Measurements from ENCODE around the gene JOSD2.

Gene JOSD2

DNA sequence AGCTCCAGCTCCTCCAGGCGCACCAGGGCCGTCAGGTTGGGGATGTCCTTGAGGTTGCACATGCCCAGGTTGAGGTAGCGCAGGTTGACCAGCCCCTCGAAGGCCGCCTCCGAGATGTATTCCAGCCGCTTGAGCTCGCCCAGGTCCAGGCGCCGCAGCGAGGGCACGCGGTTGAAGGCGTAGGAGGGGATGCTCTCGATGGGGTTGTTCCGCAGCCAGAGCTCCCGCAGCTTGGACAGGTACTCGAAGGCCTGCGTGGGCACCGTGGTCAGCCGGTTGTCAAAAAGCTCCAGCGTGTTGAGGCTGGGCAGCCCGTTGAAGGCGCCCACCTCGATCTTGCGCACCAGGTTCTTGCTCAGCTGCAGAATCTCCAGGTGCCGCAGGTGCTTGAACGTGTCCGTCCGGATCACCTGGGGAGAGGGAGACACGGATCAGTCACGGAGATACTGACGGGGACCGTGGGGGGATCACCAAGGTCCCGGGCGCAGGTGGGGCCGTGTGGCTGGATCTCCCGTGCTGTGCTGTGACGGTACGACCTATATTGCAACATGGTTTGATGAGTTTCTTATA lies 8.1 kb upstream of the JOSD2 start:
- TF ChIP-seq, protein P1, sequence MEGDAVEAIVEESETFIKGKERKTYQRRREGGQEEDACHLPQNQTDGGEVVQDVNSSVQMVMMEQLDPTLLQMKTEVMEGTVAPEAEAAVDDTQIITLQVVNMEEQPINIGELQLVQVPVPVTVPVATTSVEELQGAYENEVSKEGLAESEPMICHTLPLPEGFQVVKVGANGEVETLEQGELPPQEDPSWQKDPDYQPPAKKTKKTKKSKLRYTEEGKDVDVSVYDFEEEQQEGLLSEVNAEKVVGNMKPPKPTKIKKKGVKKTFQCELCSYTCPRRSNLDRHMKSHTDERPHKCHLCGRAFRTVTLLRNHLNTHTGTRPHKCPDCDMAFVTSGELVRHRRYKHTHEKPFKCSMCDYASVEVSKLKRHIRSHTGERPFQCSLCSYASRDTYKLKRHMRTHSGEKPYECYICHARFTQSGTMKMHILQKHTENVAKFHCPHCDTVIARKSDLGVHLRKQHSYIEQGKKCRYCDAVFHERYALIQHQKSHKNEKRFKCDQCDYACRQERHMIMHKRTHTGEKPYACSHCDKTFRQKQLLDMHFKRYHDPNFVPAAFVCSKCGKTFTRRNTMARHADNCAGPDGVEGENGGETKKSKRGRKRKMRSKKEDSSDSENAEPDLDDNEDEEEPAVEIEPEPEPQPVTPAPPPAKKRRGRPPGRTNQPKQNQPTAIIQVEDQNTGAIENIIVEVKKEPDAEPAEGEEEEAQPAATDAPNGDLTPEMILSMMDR (IDR thresholded peaks at IDR 0.05): no peak
- no peak overlapping the region for H3K4me2 ChIP-seq (ENCODE audit: low read length)
- no peaks in the 10 kb centered on the region for H3K36me3 ChIP-seq (ENCODE audit: control insufficient read depth, insufficient read depth, low read length)
- no peaks in the 10 kb centered on the region for H3K79me2 ChIP-seq
- no peaks in the 10 kb centered on the region for H3K9me3 ChIP-seq (ENCODE audit: control insufficient read depth, low read length)
- no peak overlapping the region for H3K4me3 ChIP-seq (ENCODE audit: low read depth, low read length)
- H3K4me1 ChIP-seq: peaks cover 3% of the 10 kb centered on the region
- H3K27me3 ChIP-seq (ENCODE audit: control insufficient read depth, insufficient read depth, low read length): no peaks in the 10 kb centered on the region
- H3K9ac ChIP-seq: no peak overlapping the region
- H2AFZ ChIP-seq: no peak overlapping the region
- no peak overlapping the region for H3K27ac ChIP-seq

DNA sequence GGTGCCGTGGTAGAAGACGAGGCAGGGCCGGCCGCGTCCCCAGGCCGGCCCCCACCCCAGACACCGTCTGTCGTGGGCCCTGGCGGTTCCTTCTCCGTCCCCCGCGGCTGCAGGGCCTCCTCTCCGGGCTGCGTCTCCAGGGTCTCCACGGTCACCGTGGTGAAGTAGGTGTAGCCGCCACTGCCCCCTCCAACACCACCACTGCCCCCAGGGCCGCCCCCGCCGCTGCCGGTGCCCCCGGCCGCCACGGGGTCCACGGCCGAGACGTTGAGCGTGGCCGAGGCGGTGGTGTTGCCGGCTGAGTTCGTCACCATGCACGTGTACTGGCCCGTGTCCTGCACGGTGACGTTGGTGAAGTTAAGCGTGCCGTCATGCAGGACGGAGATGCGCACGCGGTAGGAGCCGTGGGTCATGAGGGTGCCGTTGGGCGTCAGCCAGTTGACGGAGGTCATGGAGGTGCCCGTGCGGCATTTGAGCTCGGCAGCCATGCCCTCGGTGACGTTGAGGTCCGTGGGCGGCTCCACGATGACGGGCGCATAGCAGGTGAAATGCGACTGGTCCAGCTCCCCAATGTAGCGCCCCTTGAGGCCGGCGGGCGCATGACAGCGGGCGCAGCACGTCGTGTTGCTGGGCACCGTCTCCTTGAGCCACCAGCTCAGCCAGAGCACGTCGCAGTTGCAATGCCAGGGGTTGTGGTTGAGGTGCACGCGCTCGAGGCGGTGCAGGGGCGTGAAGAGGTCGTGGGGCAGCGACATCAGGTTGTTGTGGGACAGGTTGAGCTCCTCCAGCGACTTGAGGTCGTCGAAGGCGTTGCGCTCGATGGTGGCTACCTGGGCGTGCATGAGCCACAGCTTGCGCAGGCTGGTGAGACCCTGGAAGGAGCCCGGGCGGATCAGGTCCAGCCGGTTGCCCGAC lies 7.4 kb upstream of the JOSD2 start:
- no peak overlapping the region for H3K27ac ChIP-seq
- TF ChIP-seq, protein P1 (IDR thresholded peaks at IDR 0.05): no peak

DNA sequence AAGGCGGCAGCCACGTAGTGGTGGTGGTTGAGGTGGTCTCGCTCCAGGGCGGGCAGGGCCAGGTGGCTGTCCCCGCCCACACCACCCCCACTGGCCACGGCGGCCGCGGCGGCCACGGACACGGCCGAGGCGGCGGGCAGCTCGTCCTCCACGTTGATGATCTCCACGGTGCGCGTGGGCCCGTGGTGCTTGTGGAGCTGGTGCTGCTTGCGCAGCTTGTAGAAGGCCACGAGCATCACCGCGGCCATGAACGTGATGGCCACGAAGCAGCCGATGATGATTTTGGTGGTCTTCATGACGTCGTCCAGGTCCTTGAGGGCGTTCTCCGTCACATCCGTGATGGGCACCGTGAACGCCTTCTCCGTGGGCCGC lies 6.7 kb upstream of the JOSD2 start:
- Histone ChIP-seq H3K79me2 (no peaks in the 10 kb centered on the region), H3K36me3 (ENCODE audit: control insufficient read depth, insufficient read depth, low read length) (no peaks in the 10 kb centered on the region), H3K4me2 (ENCODE audit: low read length) (no peak overlapping the region), H3K4me1 (peaks cover 7% of the 10 kb centered on the region), H3K9me3 (ENCODE audit: control insufficient read depth, low read length) (no peaks in the 10 kb centered on the region), H2AFZ (no peak overlapping the region), H3K27ac (no peak overlapping the region), H3K4me3 (ENCODE audit: low read depth, low read length) (no peak overlapping the region), H3K9ac (no peak overlapping the region), H3K27me3 (ENCODE audit: control insufficient read depth, insufficient read depth, low read length) (no peaks in the 10 kb centered on the region)
- TF ChIP-seq, protein P1 (IDR thresholded peaks at IDR 0.05): no peak

More for the DNA sequence above, 7.4 kb upstream of the JOSD2 start:
- Histone ChIP-seq H3K79me2 (no peaks in the 10 kb centered on the region), H3K9me3 (ENCODE audit: control insufficient read depth, low read length) (no peaks in the 10 kb centered on the region), H3K36me3 (ENCODE audit: control insufficient read depth, insufficient read depth, low read length) (no peaks in the 10 kb centered on the region), H3K4me1 (peaks cover 4% of the 10 kb centered on the region), H3K27me3 (ENCODE audit: control insufficient read depth, insufficient read depth, low read length) (no peaks in the 10 kb centered on the region), H3K4me2 (ENCODE audit: low read length) (no peak overlapping the region), H3K9ac (no peak overlapping the region), H2AFZ (no peak overlapping the region), H3K4me3 (ENCODE audit: low read depth, low read length) (no peak overlapping the region)

DNA sequence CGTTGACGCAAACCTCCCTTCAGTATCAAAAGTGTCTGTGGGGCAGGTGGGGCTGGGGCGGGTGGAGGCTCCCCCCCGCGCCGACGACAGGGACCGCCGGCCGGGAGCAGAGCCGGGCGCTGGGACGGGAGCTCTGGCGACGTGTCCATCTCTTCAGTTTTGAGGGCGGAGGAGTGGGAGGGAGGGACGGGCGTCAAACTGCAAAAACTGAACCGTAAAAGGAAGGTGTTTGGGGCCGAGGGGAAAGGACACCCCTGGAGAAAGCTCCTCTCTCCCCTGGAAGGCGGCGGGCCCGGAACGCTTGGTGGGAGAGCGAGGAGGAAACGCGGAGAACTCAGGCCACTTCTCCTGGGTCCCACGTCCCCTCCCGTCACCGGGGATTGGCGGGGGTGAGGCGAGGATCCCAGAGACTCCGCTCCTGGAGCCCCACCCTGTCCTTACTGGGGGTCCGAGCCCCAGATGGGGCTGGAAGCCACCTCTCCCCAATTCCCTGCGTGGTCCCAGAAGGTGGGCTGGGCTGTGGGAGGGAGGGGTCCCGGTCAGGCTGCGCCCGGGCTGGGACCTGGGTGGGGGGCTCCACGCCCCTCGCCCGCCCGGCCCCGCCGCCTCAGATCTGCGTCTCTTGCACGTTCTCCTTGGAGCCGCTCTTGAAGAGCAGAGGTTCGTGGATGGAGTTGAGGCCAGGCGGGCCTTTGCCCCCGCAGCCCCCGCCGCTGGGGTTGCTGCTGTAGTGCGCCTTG lies 6.1 kb upstream of the JOSD2 start:
- H3K79me2 ChIP-seq: no peaks in the 10 kb centered on the region

More for the DNA sequence above, 6.1 kb upstream of the JOSD2 start:
- peaks cover 7% of the 10 kb centered on the region for H3K4me1 ChIP-seq
- H3K27me3 ChIP-seq (ENCODE audit: control insufficient read depth, insufficient read depth, low read length): no peaks in the 10 kb centered on the region
- no peak overlapping the region for H3K9ac ChIP-seq
- H2AFZ ChIP-seq: no peak overlapping the region
- no peak overlapping the region for H3K27ac ChIP-seq
- H3K4me3 ChIP-seq (ENCODE audit: low read depth, low read length): no peak overlapping the region
- H3K9me3 ChIP-seq (ENCODE audit: control insufficient read depth, low read length): no peaks in the 10 kb centered on the region
- H3K36me3 ChIP-seq (ENCODE audit: control insufficient read depth, insufficient read depth, low read length): no peaks in the 10 kb centered on the region
- H3K4me2 ChIP-seq (ENCODE audit: low read length): peak overlapping the region; percentile 34
- TF ChIP-seq, protein P1 (IDR thresholded peaks at IDR 0.05): no peak

All from parathyroid adenoma (tissue), 2 donors.